HG02642 (cell line): ENCODE measurements around the gene FAM174B.

ENCODE experiments used
- ATAC-seq: cut with Tn5 transposase; IDR thresholded peaks from one replicate; pipeline ENCODE4 v1.9.1; 2021; ENCODE audit warnings: mild to moderate bottlenecking; ENCODE audit not compliant: unreplicated experiment, poor library complexity

Gene FAM174B

GRCh38 chr15:92655178-92655995, at the start of gene FAM174B:
Gene FAM174B (minus strand): TSS chr15:92655775.
- no peak for ATAC-seq

- no peak for ATAC-seq
Measured at GRCh38 chr15:92696096-92696495, 40.5 kb upstream of the FAM174B start.

GRCh38 chr15:92693691-92694331, 38.2 kb upstream of the FAM174B start:
- ATAC-seq: no peak

GRCh38 chr15:92690395-92690794, 34.8 kb upstream of the FAM174B start:
- no peak for ATAC-seq

GRCh38 chr15:92687746-92688145, 32.2 kb upstream of the FAM174B start:
- ATAC-seq: no peak

GRCh38 chr15:92687195-92687602, 31.6 kb upstream of the FAM174B start:
- no peak for ATAC-seq

GRCh38 chr15:92683511-92683834, 27.9 kb upstream of the FAM174B start:
- ATAC-seq: no peak

GRCh38 chr15:92682741-92683510, 27.4 kb upstream of the FAM174B start:
- ATAC-seq: no peak

- no peak for ATAC-seq
Measured at GRCh38 chr15:92681141-92681631, 25.6 kb upstream of the FAM174B start.

- no peak for ATAC-seq
Measured at GRCh38 chr15:92677999-92678398, 22.4 kb upstream of the FAM174B start.

- ATAC-seq: no peak
Measured at GRCh38 chr15:92676561-92676960, 21.0 kb upstream of the FAM174B start.

GRCh38 chr15:92675485-92675884, 19.9 kb upstream of the FAM174B start:
- no peak for ATAC-seq

GRCh38 chr15:92674347-92674746, 18.8 kb upstream of the FAM174B start:
- no peak for ATAC-seq

- ATAC-seq: no peak
Measured at GRCh38 chr15:92672102-92672501, 16.5 kb upstream of the FAM174B start.

GRCh38 chr15:92671406-92671805, 15.8 kb upstream of the FAM174B start:
- ATAC-seq: no peak

GRCh38 chr15:92670621-92671020, 15.0 kb upstream of the FAM174B start:
- no peak for ATAC-seq

- no peak for ATAC-seq
Measured at GRCh38 chr15:92669432-92669831, 13.9 kb upstream of the FAM174B start.

- no peak for ATAC-seq
Measured at GRCh38 chr15:92668620-92669019, 13.0 kb upstream of the FAM174B start.

GRCh38 chr15:92667970-92668485, 12.5 kb upstream of the FAM174B start:
- ATAC-seq: no peak

GRCh38 chr15:92667287-92667904, 11.8 kb upstream of the FAM174B start:
- ATAC-seq: no peak
